CD4-positive, alpha-beta T cell treated with Interleukin-2 at 100 ng/mL for 4 hours (primary cell): ENCODE data around the gene SLC35F2.
"Not testable (repeated sequence)": the region's sequence is repeated elsewhere in the genome, so short reads cannot be mapped to it uniquely, and the experiment has no call there.

Experiments used
- DNase-seq: peaks from one replicate; pipeline ENCODE4 v3.0.0-alpha.2; 2020; ENCODE audit warnings: low spot score

The SLC35F2 gene

GRCh38 chr11:107858217-107859070 is at the start of gene SLC35F2:
SLC35F2 (minus strand) TSS chr11:107858787; CDS start chr11:107858767, 20 bp downstream.
- DNase-seq, result peak; percentile 68

GRCh38 chr11:107908211-107908610 is 49.6 kb upstream of the SLC35F2 start:
- no peak for DNase-seq

GRCh38 chr11:107898270-107898669 is 39.7 kb upstream of the SLC35F2 start:
- peak; percentile 26 for DNase-seq

GRCh38 chr11:107882095-107882820 is 23.7 kb upstream of the SLC35F2 start:
- no peak for DNase-seq

GRCh38 chr11:107881471-107881870 is 22.9 kb upstream of the SLC35F2 start:
- DNase-seq, result not testable (repeated sequence)

- no peak for DNase-seq
Measured at GRCh38 chr11:107876141-107876540, 17.6 kb upstream of the SLC35F2 start.

GRCh38 chr11:107864591-107864990 is 6.0 kb upstream of the SLC35F2 start:
- no peak for DNase-seq

- no peak for DNase-seq
Measured at GRCh38 chr11:107860688-107861087, 2.1 kb upstream of the SLC35F2 start.

- not testable (repeated sequence) for DNase-seq
Measured at GRCh38 chr11:107860240-107860620, 1.6 kb upstream of the SLC35F2 start.

GRCh38 chr11:107859459-107860239 is 1.1 kb upstream of the SLC35F2 start:
- DNase-seq, result peak; percentile 16

GRCh38 chr11:107857550-107858216 is 904 bp downstream of the SLC35F2 start:
- DNase-seq, result no peak

- no peak for DNase-seq
Measured at GRCh38 chr11:107856981-107857517, 1.5 kb downstream of the SLC35F2 start.

GRCh38 chr11:107856180-107856980 is 2.2 kb downstream of the SLC35F2 start:
- no peak for DNase-seq

GRCh38 chr11:107853070-107853469 is 5.5 kb downstream of the SLC35F2 start:
- no peak for DNase-seq

- no peak for DNase-seq
Measured at GRCh38 chr11:107851704-107852310, 6.8 kb downstream of the SLC35F2 start.

GRCh38 chr11:107849790-107850189 is 8.8 kb downstream of the SLC35F2 start:
- no peak for DNase-seq

- DNase-seq, result no peak
Measured at GRCh38 chr11:107848345-107848744, 10.2 kb downstream of the SLC35F2 start.

- no peak for DNase-seq
Measured at GRCh38 chr11:107847184-107847583, 11.4 kb downstream of the SLC35F2 start.

- DNase-seq, result no peak
Measured at GRCh38 chr11:107844041-107844440, 14.5 kb downstream of the SLC35F2 start.

GRCh38 chr11:107842412-107843100 is 16.0 kb downstream of the SLC35F2 start:
- DNase-seq, result no peak
